CD14-positive monocyte (primary cell): Measurements from ENCODE around the gene IGSF9. TPM values are rescaled to one million over a fixed set of nuclear protein-coding genes. Genes with fewer than 3 reads are reported as not detected.
A peak's percentile ranks its signal among the peaks of the same experiment; 100 is the strongest.

Experiments used
- DNase-seq, 3 donors: peaks; one replicate each; pipeline ENCODE4 v3.0.0-alpha.2; 2011 to 2022
- H2AFZ ChIP-seq: 2 replicates; pipeline ENCODE4 v1.6.0; 2012; ENCODE audit warnings: mild to moderate bottlenecking, low read depth, low read length, inconsistent platforms; ENCODE audit not compliant: insufficient read depth, poor library complexity, severe bottlenecking
- H3K27ac ChIP-seq, 2 donors: 1 replicate in 1 of 2; 2 replicates in 1 of 2; pipeline ENCODE4 v1.5.1; 2012 to 2013; ENCODE audit warnings: low read length in 2 of 2, control low read depth in 1 of 2, inconsistent platforms in 1 of 2, low read depth in 1 of 2, mild to moderate bottlenecking in 1 of 2
- H3K27me3 ChIP-seq, 2 donors: one replicate each; pipeline versions ENCODE4 v1.6.0 to v1.6.1; 2011 to 2013; ENCODE audit warnings: low read length in 2 of 2; ENCODE audit not compliant: control insufficient read depth in 2 of 2, insufficient read depth in 2 of 2
- H3K36me3 ChIP-seq, 2 donors: replicated peaks in 1 of 2; 1 replicate in 1 of 2; 2 replicates in 1 of 2; pipeline versions ENCODE4 v1.5.1 to v1.6.1; 2012 to 2013; ENCODE audit warnings: low read length in 2 of 2, control low read depth in 1 of 2, inconsistent platforms in 1 of 2, mild to moderate bottlenecking in 1 of 2; ENCODE audit not compliant: insufficient read depth in 2 of 2, control insufficient read depth in 1 of 2
- H3K4me1 ChIP-seq, 2 donors: 1 replicate in 1 of 2; 2 replicates in 1 of 2; pipeline versions ENCODE4 v1.5.1 to v1.6.1; 2012 to 2013; ENCODE audit warnings: low read length in 2 of 2, control low read depth in 1 of 2, inconsistent platforms in 1 of 2, mild to moderate bottlenecking in 1 of 2, moderate library complexity in 1 of 2; ENCODE audit not compliant: insufficient read depth in 2 of 2, control insufficient read depth in 1 of 2
- H3K4me2 ChIP-seq: replicated peaks from 2 replicates; pipeline ENCODE3; 2012; ENCODE audit warnings: low read length, moderate library complexity, mild to moderate bottlenecking; ENCODE audit not compliant: poor library complexity, severe bottlenecking; ENCODE audit errors: extremely low read depth
- H3K4me3 ChIP-seq, 3 experiments: fragments of 200-600 bp in 1 of 3; sonication (generic) in 1 of 3; replicated peaks in 1 of 3; 1 replicate in 2 of 3; 2 replicates in 1 of 3; pipeline ENCODE4 v1.5.1; 2011 to 2013; ENCODE audit warnings: low read length in 3 of 3, mild to moderate bottlenecking in 3 of 3, control low read depth in 2 of 3, low read depth in 2 of 3, inconsistent platforms in 1 of 3, moderate library complexity in 1 of 3
- H3K79me2 ChIP-seq: 2 replicates; pipeline ENCODE4 v1.6.0; 2012; ENCODE audit warnings: mild to moderate bottlenecking, control low read depth, inconsistent platforms, low read length, moderate library complexity; ENCODE audit not compliant: insufficient read depth
- H3K9ac ChIP-seq: 2 replicates; pipeline ENCODE4 v1.6.0; 2017; ENCODE audit warnings: low read length, mild to moderate bottlenecking; ENCODE audit not compliant: insufficient read depth, poor library complexity, severe bottlenecking
- H3K9me3 ChIP-seq, 2 donors: replicated peaks in 1 of 2; 1 replicate in 1 of 2; 2 replicates in 1 of 2; pipeline versions ENCODE4 v1.5.1 to v1.6.1; 2012 to 2013; ENCODE audit warnings: low read length in 2 of 2, control low read depth in 1 of 2; ENCODE audit not compliant: control insufficient read depth in 1 of 2, insufficient read depth in 1 of 2
- H4K20me1 ChIP-seq: 2 replicates; pipeline ENCODE4 v1.6.0; 2012; ENCODE audit warnings: mild to moderate bottlenecking, low read length, control low read depth, moderate library complexity; ENCODE audit not compliant: insufficient read depth
- H3K27ac Mint-ChIP-seq, 7 donors: one replicate each; pipeline ENCODE4 v1.8.0; 2020; ENCODE audit warnings: mild to moderate bottlenecking in 7 of 7, mixed read lengths in 7 of 7, moderate library complexity in 6 of 7, inconsistent platforms in 2 of 7
- H3K27me3 Mint-ChIP-seq, 3 donors: one replicate each; pipeline ENCODE4 v1.8.0; 2021 to 2022; ENCODE audit warnings: low read depth in 3 of 3, mild to moderate bottlenecking in 3 of 3, mixed read lengths in 3 of 3, moderate library complexity in 3 of 3, inconsistent platforms in 1 of 3
- H3K36me3 Mint-ChIP-seq, 2 donors: one replicate each; pipeline ENCODE4 v1.8.0; 2020; ENCODE audit warnings: mixed read lengths in 2 of 2, inconsistent platforms in 1 of 2, mild to moderate bottlenecking in 1 of 2
- H3K4me1 Mint-ChIP-seq: one replicate; pipeline ENCODE4 v1.8.0; 2020; ENCODE audit warnings: mild to moderate bottlenecking, mixed read lengths
- H3K4me3 Mint-ChIP-seq, 2 donors: one replicate each; pipeline ENCODE4 v1.8.0; 2020; ENCODE audit warnings: mild to moderate bottlenecking in 2 of 2, mixed read lengths in 2 of 2, moderate library complexity in 1 of 2
- H3K9me3 Mint-ChIP-seq, 7 donors: one replicate each; pipeline ENCODE4 v1.8.0; 2020 to 2022; ENCODE audit warnings: mixed read lengths in 7 of 7, mild to moderate bottlenecking in 6 of 7, moderate library complexity in 6 of 7, inconsistent platforms in 2 of 7
- CTCF ChIP-seq: fragments of 200-600 bp; IDR thresholded peaks from one replicate; pipeline ENCODE4 v1.8.0; 2022; ENCODE audit warnings: antibody characterized with exemption, mild to moderate bottlenecking
- WGBS: methylation state at CpG from one replicate; pipeline ENCODE4 v1.1.5; 2013; ENCODE audit warnings: missing lambda C conversion rate; ENCODE audit not compliant: insufficient coverage; 5-methylcytosine and 5-hydroxymethylcytosine counted together
- intact Hi-C, 2 donors: fragments of 100-400 bp; cut with micrococcal nuclease; formaldehyde crosslinking; loops; one replicate each; pipeline versions ENCODE4 v1.15.0 to v1.15.1; 2023
- polyA plus RNA-seq, 3 donors: library from polyadenylated mRNA; depleted of rRNA in 1 of 3; unstranded in 2 of 3; stranded (reverse) in 1 of 3; fragments of 300-500 nt in 2 of 3; fragments of >200 nt in 1 of 3; fragmentation: Illumina TruSeq in 2 of 3; gene quantifications; 1 replicate in 2 of 3; 2 replicates in 1 of 3; pipeline ENCODE4 v1.2.3, GENCODE V29; 2012 to 2021

The IGSF9 gene
- polyA plus RNA-seq, 3 donors = 0.04 TPM; not detected in 2

GRCh38 chr1:159891275-159892157 is 53.9 kb downstream of the IGSF9 start:
- H3K4me3 ChIP-seq = no peak overlapping the region

More at GRCh38 chr1:159891275-159892157, 53.9 kb downstream of the IGSF9 start:
- H3K4me2 ChIP-seq = no peak overlapping the region
- Mint-ChIP-seq H3K36me3 (peaks cover 0 to 3% of the 10 kb centered on the region in 2 donors), H3K4me3 (no peak overlapping the region), H3K9me3 (peaks cover 0 to 2% (median 0%) of the 10 kb centered on the region in 7 donors), H3K4me1 (peaks cover 60% of the 10 kb centered on the region), H3K27ac (peak overlapping the region in 5 of 7 donors; percentile 54 to 90 (median 84)), H3K27me3 (peaks cover 0 to 4% (median 1%) of the 10 kb centered on the region in 3 donors)
- no peaks in the 10 kb centered on the region for H3K27me3 ChIP-seq
- intact Hi-C loops = loop anchor here (1.0 to 5.0 kb wide), 7 partner anchors 36 to 729 kb away; partner anchors contain the start of genes DUSP23 (in 2 of the 2) and TAGLN2 (in 1 of the 2)
- DNase-seq = peak; percentile 89 to 95 (median 93)
- peak; percentile 99 for TF ChIP-seq CTCF
- H3K36me3 ChIP-seq = no peaks in the 10 kb centered on the region
- H2AFZ ChIP-seq = no peak overlapping the region
- H3K27ac ChIP-seq = no peak overlapping the region
- H3K79me2 ChIP-seq = no peaks in the 10 kb centered on the region
- WGBS = 4% methylated on average over 2 of the region's 7 CpGs
- no peaks in the 10 kb centered on the region for H3K9me3 ChIP-seq
- no peaks in the 10 kb centered on the region for H4K20me1 ChIP-seq
- H3K9ac ChIP-seq = no peak overlapping the region
- peaks cover 58 to 62% of the 10 kb centered on the region in 2 donors for H3K4me1 ChIP-seq
